CD4-positive, alpha-beta T cell treated with Interleukin-2 at 100 ng/mL for 4 hours (primary cell): ENCODE results near the gene SLC22A25.
"Not testable (repeated sequence)": the region's sequence is repeated elsewhere in the genome, so short reads cannot be mapped to it uniquely, and the experiment has no call there.

Experiments
- DNase-seq: peaks from one replicate; pipeline ENCODE4 v3.0.0-alpha.2; 2020; ENCODE audit warnings: low spot score

SLC22A25 gene

GRCh38 chr11:63243533-63243932, at the start of gene SLC22A25:
SLC22A25 (minus strand) TSS chr11:63243599; CDS start chr11:63229652, 13,947 bp downstream.
- DNase-seq: no peak

- DNase-seq: no peak
Observed at GRCh38 chr11:63290285-63290684, 46.9 kb upstream of the SLC22A25 start.

- no peak for DNase-seq
Observed at GRCh38 chr11:63289658-63290057, 46.3 kb upstream of the SLC22A25 start.

- no peak for DNase-seq
Observed at GRCh38 chr11:63282579-63282978, 39.2 kb upstream of the SLC22A25 start.

DNA sequence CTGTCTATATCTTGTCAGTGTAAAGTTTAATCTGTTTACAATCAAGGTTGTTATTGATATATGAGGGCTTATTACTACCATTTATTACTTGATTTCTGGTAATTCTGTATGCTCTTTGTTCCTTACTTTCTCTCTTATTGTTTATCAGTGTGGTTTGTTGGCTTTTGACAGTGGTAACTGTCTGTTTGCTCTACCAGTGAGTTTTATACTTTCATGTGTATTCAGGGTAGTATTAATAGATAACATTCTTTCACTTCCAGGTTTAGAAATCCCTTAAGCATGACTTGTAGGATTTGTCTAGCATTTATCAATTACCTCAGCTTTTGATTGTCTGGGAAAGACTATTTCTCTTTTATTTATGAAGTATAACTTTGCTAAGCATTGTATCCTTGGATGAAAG, 37.5 kb upstream of the SLC22A25 start:
- no peak for DNase-seq

DNA sequence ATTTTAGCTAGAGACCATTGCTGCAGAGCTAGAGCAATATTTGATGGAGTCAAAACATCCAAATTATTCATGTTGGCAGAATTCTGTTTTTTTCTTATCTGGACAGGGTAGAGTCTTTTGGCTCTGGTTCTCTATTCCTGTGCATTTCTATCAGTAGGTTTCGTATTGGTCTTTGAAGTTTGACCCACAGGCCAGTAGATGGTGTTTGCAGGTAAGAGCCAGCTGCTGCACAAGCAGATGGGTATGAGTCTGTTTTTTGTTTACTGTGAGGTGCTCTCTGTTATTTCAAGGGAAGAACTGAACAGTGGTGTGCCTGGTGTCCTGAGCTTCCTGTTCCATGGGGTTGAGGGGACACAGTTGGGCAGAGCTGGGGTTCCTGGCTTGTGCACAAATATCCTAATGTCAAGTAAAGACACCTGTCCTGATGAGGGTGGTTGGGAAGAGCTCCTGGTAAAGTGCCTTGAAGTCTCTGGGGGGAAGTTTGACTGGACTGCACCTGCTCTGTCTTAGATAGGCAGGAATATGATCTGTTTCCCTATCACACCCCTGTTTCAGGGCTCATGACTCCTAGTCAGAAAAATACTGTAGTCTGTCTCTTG, 34.0 kb upstream of the SLC22A25 start:
- DNase-seq: no peak

DNA sequence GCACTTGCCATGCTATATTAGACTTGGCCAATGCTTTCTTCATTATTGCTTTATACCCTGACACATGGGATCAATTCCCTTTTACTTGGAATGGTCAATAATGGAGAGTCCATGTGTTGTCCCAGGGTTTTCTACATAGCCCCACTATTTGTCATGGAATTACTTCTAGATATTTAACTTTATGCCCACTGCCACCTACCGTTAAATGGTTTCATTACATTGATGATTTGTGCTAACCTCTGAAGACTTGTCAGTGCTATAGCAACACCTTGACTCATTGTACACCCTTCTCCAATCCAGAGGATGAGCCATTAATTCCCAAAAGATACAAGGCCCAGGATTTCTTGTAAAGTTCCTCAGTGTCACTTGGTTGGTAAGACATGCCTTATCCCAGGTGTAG, 31.4 kb upstream of the SLC22A25 start:
- DNase-seq: no peak

DNA sequence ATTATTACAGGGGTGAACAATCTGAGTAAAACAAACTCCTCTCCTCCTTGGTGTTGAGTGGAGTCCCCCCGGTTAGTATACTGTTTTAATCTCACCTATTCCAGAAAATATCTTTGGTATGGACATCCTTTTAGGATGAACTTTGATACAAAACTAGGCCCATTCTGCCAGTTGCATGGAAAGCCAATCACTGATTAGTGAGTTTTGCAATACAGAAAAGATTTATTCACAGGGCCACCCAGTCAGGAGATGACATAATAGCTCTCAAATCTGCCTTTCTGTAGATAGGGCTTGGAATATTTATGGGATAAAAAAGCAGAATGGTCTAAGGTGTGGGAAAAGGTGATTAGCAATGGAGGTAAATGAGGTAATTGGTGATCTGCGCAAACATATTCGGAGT, 30.3 kb upstream of the SLC22A25 start:
- DNase-seq: no peak

DNA sequence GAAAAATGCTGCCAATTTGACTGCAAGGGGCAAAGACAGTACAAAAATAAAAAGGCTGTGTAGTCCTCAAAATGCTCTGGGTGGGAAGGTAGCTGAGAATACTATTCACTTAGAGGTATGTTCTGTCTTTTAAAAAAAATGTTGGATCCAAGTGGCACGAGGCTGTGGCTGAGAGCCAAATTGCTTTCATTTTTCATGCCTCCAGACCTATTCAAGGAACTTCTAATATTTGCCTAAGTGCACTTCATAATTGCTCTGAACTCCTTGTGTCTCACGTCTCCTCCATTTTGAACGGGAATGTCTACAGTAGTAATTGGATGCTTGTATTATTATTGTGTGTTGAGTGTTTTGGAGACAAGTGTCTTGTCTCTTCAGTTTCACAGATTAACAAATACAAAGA, 19.1 kb upstream of the SLC22A25 start:
- DNase-seq: no peak

GRCh38 chr11:63251312-63251711, 7.9 kb upstream of the SLC22A25 start:
- DNase-seq: no peak

DNA sequence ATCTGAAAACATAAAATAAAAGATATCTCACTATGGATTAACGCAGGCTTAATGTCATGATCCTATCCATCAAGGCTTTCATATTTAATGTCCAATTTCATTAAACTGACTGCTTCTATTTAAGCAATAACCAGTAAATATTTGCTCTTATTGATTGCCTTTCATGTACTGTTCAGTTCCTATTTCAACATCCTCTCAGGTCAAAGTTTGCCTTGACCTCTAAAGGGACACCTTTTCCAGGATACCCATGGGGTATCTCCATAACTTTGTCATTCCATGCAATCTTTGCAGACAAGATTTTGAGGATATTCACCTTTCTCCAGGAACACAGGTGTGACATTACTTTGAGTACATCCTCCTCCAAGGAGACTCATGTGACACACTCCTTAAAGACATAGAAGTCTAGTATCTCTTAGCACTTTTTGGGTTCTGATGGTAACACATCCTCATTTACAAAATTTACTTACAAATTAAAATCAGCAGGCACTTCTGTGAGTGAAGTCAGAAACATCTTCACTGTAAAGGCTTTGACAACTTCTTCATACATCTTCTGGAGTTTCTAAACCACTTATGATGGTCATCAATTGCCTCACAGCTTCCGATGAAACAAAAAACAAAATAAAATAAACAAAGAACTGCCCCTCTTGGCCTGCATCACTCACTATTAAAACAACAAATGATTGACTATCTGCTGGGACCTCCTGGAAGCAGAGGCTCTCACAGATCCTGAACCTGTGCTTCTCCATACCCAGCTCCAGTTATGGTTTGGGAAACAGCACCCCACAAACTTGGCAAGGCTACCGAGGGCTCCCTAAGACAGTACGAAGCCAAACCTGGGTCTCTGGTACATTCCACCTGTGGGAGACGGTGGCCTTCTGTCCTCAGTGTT, 7.0 kb upstream of the SLC22A25 start:
- no peak for DNase-seq

- no peak for DNase-seq
Observed at GRCh38 chr11:63248966-63249365, 5.6 kb upstream of the SLC22A25 start.

GRCh38 chr11:63247237-63248002, 4.0 kb upstream of the SLC22A25 start:
- DNase-seq: not testable (repeated sequence)

GRCh38 chr11:63246045-63246444, 2.6 kb upstream of the SLC22A25 start:
- no peak for DNase-seq

DNA sequence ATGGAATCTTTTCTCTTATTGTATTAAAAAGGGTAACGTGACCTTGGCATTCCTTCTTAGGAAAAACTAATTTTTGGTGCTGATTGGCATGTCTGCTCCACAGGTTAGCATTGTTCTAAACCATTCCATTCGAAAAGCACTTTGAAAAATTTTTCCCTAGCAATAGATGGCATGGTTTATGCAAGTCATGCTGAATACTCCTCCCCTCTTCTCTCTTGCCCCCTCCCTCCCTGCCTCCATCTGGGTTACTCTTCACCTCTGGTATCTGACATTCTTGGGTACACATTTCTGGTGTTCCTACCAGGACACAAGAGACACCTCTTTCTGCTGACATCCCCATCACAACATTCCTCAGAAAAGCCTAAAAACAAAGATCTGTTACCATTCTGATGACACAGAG, 1.5 kb upstream of the SLC22A25 start:
- no peak for DNase-seq

GRCh38 chr11:63242089-63242781, 1.2 kb downstream of the SLC22A25 start:
- DNase-seq: no peak

DNA sequence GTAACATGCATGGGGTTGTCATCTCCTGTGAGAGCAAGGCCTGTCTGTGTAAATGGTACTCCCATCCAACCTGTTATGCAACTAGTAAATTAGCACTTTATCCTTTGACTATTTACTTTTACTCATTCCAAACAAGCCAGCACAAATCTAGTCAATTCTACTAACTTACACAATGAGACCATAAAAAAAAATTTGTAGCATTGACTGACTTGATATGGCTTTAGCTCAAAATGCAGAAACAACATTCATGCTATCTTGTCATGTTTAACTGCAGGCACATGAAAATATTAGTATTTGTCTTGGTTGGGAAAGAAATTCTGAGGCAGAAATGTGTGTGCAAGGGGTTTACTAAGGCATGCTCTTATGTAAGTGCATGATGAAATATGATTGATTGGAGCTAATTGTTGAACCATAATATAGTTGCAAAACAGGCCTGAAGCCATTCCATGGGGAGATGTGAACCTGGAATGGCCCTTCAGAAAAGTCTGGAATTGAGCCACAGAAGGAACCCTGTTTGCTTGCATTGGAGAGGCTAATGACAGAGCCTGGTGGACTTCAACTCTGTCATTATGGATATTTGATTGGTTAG, 2.5 kb downstream of the SLC22A25 start:
- no peak for DNase-seq

DNA sequence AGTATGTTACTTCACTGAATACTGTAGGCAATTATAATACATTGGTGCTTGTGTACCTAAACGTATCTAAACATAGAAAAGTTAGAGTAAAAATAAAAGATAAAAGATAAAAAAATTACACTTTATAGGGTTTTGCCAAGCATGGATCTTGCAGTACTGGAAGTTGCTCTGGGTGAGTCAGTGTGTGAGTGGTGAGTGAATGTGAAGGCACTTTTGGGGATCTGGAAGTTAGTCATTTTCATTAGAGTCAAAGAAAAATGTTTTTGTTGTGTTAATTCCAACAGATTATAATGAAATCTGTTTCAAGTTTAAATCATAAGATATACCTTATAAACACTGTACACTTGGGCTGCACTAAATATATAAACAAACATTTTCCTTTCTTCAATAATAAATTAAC, 3.3 kb downstream of the SLC22A25 start:
- no peak for DNase-seq

DNA sequence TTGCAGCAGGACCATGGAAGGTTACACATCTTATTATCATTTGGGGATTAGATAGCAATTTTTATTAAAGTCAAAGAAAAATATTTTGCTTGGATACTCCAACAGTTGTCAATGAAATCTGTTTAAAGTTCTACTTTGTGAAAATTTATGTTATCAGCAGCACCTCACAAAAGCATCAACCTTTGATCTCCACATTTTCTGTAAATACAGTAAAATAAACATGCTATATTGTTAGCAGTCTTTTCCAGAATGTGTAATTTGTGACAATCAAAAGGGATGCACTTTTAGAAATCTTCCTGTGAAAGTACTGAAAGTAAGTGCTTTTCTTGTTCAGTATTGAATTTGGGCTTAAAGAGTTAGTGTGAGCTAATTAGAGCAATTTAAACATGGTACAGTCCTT, 4.1 kb downstream of the SLC22A25 start:
- DNase-seq: no peak

DNA sequence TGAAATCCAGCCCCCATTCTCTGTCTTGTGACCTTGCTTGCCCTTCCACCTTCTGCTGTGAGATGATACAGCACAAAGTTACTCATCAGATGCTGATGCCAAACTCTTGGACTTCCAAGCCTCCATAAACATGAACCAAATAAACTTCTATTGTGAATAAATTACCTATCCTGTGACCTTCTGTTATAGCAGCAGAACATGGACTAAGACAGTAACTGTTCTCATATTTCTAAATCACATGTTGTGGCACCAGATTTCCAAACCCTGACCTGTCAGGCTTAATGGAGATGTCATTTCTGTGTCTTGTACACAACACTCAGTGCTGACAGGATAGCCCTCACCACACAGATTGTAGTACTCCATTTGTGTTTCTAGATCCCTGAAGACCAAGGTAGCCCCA, 6.0 kb downstream of the SLC22A25 start:
- DNase-seq: no peak

DNA sequence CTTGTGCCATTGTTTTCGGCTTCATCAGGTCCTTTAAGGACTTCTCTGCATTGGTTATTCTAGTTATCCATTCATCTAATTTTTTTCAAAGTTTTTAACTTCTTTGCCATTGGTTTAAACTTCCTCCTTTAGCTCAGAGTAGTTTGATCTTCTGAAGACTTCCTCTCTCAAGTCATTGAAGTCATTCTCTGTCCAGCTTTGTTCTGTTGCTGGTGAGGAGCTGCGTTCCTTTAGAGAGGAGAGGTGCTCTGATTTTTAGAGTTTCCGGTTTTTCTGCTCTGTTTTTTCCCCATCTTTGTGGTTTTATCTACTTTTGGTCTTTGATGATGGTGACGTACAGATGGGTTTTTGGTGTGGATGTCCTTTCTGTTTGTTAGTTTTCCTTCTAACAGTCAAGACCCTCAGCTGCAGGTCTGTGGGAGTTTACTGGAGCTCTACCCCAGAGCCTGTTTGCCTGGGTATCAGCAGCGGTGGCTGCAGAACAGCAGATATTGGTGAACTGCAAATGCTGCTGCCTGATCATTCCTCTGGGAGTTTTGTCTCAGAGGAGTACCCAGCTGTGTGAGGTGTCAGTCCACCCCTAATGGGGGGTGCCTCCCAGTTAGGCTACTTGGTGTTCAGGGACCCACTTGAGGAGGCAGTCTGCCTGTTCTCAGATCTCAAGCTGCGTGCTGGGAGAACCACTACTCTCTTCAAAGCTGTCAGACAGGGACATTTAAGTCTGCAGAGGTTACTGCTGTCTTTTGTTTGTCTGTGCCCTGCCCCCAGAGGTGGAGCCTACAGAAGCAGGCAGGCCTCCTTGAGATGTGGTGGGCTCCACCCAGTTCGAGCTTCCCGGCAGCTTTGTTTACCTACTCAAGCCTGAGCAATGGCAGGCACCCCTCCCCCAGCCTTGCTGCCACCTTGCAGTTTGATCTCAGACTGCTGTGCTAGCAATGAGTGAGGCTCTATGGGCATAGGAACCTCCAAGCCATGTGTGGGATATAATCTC, 7.6 kb downstream of the SLC22A25 start:
- not testable (repeated sequence) for DNase-seq
